SIG-M5 (cell line): Measurements from ENCODE around the gene TMEM150C.

Experiments
- DNase-seq: peaks from one replicate; lab custom pipeline; 2025; lab: John Stamatoyannopoulos, UW

The TMEM150C gene

GRCh38 chr4:82561786-82562563 lies at the start of gene TMEM150C:
Gene TMEM150C (minus strand): TSS chr4:82561988. CDS start chr4:82504657, 57,331 bp downstream.
- no peak for DNase-seq

DNA sequence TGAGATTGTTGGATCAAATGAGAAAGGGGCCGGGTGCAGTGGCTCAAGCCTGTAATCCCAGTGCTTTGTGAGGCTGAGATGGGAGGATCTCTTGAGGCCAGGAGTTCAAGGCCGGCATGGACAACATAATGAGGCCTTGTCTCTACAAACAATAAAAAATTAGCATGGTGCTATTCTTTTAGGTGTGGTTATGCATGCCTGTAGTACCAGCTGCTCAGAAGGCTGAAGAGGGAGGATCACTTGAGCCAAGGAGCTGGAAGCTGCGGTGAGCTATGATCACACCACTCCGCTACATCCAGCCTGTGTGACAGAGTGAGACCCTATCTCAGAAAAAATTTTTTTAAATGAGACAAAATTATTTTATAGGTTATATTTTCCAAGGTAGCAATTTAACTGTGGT lies 49.7 kb upstream of the TMEM150C start:
- no peak for DNase-seq

DNA sequence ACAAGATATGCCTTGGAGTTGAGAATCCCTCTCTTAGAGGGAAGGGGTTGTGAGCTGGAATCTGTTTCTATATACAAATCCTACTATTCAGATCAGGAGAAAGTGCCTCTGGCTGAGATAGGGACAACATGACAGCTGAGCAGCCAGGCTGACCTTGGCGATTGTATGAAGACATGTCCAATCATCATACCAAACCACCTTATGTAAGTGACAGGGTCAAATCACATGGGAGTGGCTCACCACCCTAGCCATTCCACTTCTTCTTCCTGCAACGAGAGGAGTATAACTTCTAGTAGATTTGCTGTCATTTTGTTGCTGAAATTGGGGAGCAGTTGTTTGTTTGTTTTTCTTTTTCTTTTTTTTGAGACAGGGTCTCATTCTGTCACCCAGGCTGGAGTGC lies 48.3 kb upstream of the TMEM150C start:
- DNase-seq = no peak

DNA sequence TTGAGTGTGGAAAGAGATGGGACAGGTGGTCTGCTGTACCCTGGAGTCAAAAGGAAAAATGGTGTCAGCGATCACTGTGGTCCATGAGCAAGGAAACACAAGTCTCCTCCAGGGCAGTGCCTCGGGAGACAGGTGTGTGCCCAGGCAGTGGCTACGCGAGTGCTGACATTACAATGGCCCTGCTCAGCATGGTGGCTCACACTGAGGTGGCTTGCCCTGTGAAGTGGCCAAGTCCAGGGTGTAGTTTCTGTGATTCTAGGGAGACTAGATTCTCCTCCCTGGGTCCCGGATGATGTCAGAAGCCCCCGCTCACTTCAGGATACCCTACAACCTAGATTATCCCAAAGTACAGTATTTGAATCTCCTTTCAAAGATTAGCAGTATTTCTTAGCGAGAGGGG lies 44.8 kb upstream of the TMEM150C start:
- no peak for DNase-seq

- DNase-seq = no peak
These were observed 42.7 kb upstream of the TMEM150C start for GRCh38 chr4:82604522-82604921.

DNA sequence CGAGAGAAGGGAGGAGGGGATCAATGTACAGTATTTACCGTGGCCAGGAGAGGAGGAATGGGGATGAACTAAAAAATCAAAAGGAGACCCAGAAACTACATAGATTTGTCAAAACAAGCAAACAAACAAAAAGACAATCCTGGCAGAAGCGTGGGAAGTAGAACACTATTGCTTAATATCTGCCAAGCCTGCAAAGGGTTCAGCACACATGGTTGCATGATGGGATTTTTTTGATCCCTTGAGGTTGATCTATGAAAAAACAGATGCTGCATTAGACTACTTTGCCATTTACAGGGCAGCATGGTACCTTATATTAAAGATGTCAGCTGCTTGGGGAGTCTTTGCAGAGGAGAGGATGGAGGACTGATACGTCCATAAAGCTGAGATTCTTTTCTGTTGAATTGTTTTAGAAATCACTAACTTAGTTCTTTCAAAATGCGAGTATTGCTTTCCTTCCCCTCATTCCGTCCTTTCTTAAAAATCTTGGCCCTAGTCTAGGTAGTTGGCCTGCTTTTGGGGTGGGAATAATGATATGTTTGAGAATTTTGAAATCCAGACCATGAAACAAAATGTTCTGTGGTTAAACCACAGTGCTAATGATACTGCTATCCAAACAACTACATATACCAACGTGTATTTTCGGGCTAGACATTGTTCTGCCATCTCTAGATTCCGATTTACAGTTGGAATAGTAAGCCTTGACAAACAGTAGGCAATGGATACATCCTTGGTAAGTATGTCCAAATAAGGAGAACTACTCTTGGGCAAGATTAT lies 39.6 kb upstream of the TMEM150C start:
- DNase-seq = no peak

DNA sequence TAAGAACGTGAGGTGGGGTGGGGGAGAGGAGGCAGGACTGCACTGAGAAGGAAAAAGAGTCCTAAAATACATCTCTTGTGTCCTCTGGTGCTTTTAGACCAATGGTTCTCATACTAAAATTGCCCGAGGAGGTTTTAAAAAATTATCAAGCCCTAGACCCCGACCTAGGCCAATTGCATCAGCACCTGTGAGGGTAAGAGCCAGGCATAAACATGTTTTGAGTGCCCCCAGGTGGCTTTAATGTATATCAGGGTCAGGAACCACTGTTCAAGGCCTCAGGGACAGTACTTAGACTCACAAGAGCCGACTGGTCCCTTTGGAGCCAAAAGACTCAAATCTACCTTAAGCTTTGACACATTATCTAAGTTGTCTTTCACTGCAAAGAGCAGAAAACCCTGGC lies 37.5 kb upstream of the TMEM150C start:
- no peak for DNase-seq

- no peak for DNase-seq
These were observed 32.7 kb upstream of the TMEM150C start for GRCh38 chr4:82594456-82594855.

- no peak for DNase-seq
These were observed 31.6 kb upstream of the TMEM150C start for GRCh38 chr4:82593411-82593810.

GRCh38 chr4:82592639-82593038 lies 30.9 kb upstream of the TMEM150C start:
- DNase-seq = no peak

GRCh38 chr4:82591592-82591991 lies 29.8 kb upstream of the TMEM150C start:
- DNase-seq = no peak

- no peak for DNase-seq
These were observed 28.0 kb upstream of the TMEM150C start for GRCh38 chr4:82589756-82590155.

DNA sequence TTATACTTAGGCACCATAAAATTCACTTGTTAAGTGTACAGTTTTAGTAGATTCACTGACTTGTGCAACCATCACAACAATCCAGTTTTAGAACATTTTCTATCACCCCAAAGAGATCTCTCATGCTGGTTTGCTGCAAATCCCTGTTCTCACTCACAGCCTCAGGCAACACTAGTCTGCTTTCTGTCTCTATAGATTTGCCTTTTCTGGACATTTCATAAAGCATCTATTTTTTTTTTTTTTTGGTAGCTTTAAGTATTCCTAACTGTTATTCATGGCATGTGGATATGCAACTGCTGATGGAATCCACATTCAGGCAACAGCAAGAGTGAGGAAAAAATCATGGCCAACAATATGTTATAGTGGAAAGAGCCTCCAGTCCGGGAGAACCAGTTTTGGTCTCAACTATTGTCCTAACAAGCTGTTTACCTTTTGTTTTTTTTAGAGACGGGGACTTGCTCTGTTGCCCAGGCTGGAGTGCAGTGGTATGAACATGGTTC lies 27.0 kb upstream of the TMEM150C start:
- DNase-seq = no peak

DNA sequence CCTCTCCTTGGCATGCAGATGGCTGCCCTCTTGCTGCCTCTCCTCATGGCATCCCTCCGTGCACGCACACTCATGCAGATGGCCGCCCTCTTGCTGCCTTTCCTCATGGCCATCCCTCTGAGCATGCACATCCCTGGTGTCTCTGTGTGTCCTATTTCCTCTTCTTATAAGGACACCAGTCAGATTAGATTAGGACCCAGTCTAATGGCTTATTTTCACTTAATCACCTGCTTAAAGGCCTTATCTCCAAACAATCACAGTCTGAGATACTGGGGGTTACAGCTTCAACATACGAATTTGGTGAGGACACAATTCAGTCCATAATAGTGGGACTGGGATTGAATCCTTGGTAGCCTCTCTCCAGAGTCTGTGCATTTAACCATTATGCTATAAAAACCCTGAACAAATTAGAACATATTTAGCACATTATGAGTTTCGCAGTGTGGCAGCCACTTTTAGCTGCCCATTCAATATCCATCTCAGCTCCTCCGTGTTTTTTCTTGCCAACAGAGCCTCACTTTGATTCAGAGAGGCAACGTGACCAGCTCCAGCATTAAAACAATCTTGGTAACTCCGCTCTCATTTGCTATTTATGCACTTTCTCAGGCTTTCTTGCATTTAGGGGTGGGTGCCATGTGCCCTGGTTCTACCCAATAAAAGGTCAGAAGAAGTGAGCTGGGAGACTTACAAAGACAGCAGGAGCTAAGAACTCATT lies 26.2 kb upstream of the TMEM150C start:
- no peak for DNase-seq

- DNase-seq = no peak
These were observed 24.1 kb upstream of the TMEM150C start for GRCh38 chr4:82585690-82586435.

DNA sequence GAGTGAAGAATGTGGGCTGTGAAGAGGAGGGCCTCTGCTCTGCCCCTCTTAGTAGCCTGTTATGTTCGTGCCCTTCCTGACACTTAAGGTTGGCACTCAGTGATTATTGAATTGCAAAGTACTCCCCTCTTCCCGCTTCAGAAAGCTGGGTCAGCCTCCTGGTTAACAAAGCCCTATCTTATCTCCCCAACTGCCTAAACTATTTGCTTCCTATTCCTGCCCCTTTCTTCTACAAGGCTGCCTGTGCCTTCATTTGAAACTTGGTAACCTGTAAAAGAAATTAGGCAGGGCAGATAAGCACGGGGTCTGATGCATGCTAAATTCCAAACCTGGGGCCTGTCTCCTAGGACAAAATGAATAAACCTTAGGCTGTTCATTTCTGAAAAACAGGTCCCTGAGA lies 23.1 kb upstream of the TMEM150C start:
- no peak for DNase-seq

DNA sequence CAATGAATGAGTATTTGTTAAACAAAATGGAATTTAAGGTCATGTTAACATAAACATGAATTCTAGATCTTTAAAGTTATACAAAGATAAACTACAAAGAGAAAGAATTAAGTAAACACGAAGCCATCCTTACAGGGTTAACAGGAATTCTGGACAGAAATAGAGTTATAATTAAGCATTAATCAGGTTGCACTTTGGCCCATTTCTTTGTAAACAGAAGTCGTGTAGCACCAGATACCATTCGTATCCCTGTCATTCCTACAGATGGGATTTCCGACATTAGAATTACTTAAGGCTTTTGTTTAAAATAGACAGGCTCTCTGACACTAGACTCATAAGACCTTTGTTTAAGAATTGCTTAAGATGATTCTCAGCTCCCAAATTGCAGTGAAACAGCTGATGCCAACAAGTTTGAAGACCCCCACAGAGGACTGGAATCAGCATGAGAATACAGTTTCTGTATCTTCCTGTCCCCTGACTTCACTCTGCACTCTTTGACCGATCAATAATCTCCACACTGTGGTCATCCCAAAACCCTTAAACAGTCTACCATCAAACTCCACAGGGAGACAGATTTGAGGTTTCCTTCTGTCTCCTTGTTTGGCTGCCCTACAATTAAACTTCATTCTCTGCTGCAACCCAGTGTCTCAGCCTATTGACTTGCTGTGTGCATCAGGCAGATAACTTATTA lies 22.3 kb upstream of the TMEM150C start:
- DNase-seq = no peak

DNA sequence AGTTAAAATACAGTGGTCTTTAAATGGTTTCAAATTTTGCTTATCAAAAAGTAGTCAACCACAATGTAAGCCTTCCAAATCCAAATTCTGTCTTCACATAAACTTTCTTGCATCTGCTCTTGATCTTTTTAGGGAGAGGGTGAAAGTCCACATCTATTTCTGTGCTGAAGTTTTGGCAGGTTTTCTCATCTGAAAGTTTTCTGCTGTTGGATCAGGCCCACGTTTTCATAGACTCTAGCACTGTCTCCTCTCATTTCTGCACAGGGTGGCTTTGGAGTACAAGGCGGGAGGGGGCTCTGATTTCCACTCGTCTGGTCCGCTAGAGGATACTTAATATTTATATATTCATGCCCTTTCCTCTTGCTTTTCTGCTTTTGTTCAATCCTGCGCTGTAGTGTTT lies 18.1 kb upstream of the TMEM150C start:
- DNase-seq = no peak

DNA sequence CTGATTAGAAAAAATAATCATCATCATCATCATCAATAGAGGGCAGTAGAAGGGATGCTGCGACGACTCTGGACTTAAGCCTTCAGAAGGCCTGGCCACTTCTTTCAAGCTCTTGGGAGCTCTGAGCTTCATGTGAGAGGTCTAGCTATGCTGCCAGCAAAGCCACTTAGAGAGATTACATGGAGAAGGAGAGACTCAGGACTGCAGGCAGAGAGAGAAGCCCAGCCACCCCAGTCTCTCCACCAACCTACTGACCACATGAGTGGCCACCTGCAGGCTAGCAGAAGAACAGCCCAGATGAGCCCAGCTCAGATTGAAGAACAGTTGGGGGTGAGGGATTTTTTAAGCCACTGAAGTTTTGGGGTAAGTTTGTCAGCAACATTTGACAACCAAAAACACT lies 17.1 kb upstream of the TMEM150C start:
- no peak for DNase-seq

- DNase-seq = no peak
These were observed 15.7 kb upstream of the TMEM150C start for GRCh38 chr4:82577451-82577850.

- no peak for DNase-seq
These were observed 7.9 kb upstream of the TMEM150C start for GRCh38 chr4:82569727-82570126.
